Ecto neural progenitor cell (in vitro differentiated cells): Measurements from ENCODE around the gene VTI1A.

Experiments used
- DNase-seq: peaks from one replicate; pipeline ENCODE4 v3.0.0-alpha.2; 2018; ENCODE audit warnings: low spot score

Gene VTI1A

GRCh38 chr10:112758961-112759360, 311.9 kb downstream of the VTI1A start:
- no peak for DNase-seq

GRCh38 chr10:112759496-112759895, 312.5 kb downstream of the VTI1A start:
- DNase-seq: no peak

- DNase-seq: no peak
Measured at GRCh38 chr10:112761256-112761655, 314.2 kb downstream of the VTI1A start.

GRCh38 chr10:112763916-112764520, 317.0 kb downstream of the VTI1A start:
- no peak for DNase-seq

GRCh38 chr10:112765717-112766235, 318.8 kb downstream of the VTI1A start:
- no peak for DNase-seq

- no peak for DNase-seq
Measured at GRCh38 chr10:112766636-112767035, 319.6 kb downstream of the VTI1A start.

- no peak for DNase-seq
Measured at GRCh38 chr10:112767156-112767555, 320.1 kb downstream of the VTI1A start.

- no peak for DNase-seq
Measured at GRCh38 chr10:112768121-112768520, 321.1 kb downstream of the VTI1A start.

GRCh38 chr10:112769081-112769480, 322.1 kb downstream of the VTI1A start:
- no peak for DNase-seq

GRCh38 chr10:112769611-112770370, 322.8 kb downstream of the VTI1A start:
- no peak for DNase-seq

GRCh38 chr10:112771733-112772132, 324.7 kb downstream of the VTI1A start:
- no peak for DNase-seq

- DNase-seq: no peak
Measured at GRCh38 chr10:112773783-112774182, 326.8 kb downstream of the VTI1A start.

GRCh38 chr10:112774210-112774609, 327.2 kb downstream of the VTI1A start:
- no peak for DNase-seq

GRCh38 chr10:112774798-112775197, 327.8 kb downstream of the VTI1A start:
- no peak for DNase-seq

GRCh38 chr10:112775381-112775780, 328.4 kb downstream of the VTI1A start:
- DNase-seq: no peak

GRCh38 chr10:112775892-112776674, 329.1 kb downstream of the VTI1A start:
- DNase-seq: no peak

- no peak for DNase-seq
Measured at GRCh38 chr10:112778579-112778978, 331.6 kb downstream of the VTI1A start.

- no peak for DNase-seq
Measured at GRCh38 chr10:112779025-112779770, 332.2 kb downstream of the VTI1A start.

- no peak for DNase-seq
Measured at GRCh38 chr10:112782200-112782907, 335.3 kb downstream of the VTI1A start.

GRCh38 chr10:112783351-112784021, 336.5 kb downstream of the VTI1A start:
- no peak for DNase-seq

GRCh38 chr10:112784022-112784461, 337.0 kb downstream of the VTI1A start:
- DNase-seq: no peak
